ENCODE results near the gene ZNF215. TPM values are rescaled to one million over a fixed set of nuclear protein-coding genes. Genes with fewer than 3 reads are reported as not detected.
"Not testable (repeated sequence)": the region's sequence is repeated elsewhere in the genome, so short reads cannot be mapped to it uniquely, and the experiment has no call there.

ZNF215 gene
- total and polyA plus RNA-seq, 4 donors, result 0.26 to 3.9 (median 0.85) TPM

DNA sequence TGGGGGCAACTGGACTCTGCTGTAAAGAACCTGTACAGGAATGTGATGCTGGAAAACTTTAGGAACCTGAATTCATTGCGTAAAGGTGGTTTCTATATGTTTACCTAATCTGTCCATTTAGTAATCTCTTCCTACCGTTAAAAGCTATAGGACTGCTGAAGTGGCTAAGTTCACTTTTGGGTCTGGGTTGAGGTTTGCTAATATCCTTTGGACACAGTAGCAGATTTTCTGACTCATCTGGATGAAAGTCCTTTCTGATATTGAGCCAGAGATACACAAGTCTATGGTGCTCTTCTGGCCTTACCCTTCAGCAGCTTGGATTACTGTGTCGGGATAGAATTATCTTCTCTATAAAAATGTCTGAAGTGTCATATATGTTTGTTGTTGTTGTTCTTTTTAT is 16.9 kb downstream of the ZNF215 start:
- TF ChIP-seq, protein P1, sequence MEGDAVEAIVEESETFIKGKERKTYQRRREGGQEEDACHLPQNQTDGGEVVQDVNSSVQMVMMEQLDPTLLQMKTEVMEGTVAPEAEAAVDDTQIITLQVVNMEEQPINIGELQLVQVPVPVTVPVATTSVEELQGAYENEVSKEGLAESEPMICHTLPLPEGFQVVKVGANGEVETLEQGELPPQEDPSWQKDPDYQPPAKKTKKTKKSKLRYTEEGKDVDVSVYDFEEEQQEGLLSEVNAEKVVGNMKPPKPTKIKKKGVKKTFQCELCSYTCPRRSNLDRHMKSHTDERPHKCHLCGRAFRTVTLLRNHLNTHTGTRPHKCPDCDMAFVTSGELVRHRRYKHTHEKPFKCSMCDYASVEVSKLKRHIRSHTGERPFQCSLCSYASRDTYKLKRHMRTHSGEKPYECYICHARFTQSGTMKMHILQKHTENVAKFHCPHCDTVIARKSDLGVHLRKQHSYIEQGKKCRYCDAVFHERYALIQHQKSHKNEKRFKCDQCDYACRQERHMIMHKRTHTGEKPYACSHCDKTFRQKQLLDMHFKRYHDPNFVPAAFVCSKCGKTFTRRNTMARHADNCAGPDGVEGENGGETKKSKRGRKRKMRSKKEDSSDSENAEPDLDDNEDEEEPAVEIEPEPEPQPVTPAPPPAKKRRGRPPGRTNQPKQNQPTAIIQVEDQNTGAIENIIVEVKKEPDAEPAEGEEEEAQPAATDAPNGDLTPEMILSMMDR (IDR thresholded peaks at IDR 0.05; ENCODE audit: control extremely low read depth, extremely low read depth), result no peak
- Histone ChIP-seq H3K27ac (ENCODE audit: low read depth in 1 of 2, low read length in 1 of 2) (no peak overlapping the region), H3K4me1 (ENCODE audit: control insufficient read depth in 5 of 5, insufficient read depth in 5 of 5, low read length in 5 of 5) (no peaks in the 10 kb centered on the region), H3K4me3 (no peak overlapping the region), H3K9me3 (ENCODE audit: control insufficient read depth in 4 of 4, insufficient read depth in 3 of 4, low read length in 3 of 4) (no peaks in the 10 kb centered on the region), H3K9ac (ENCODE audit: insufficient read depth in 1 of 2, low read length in 2 of 2) (no peak overlapping the region), H3K27me3 (ENCODE audit: control insufficient read depth in 3 of 3, insufficient read depth in 3 of 3, low read length in 2 of 3) (no peaks in the 10 kb centered on the region), H3K36me3 (ENCODE audit: control insufficient read depth in 4 of 4, insufficient read depth in 4 of 4, low read length in 4 of 4) (no peaks in the 10 kb centered on the region)
- no peak for DNase-seq
- no peak for ATAC-seq (ENCODE audit: insufficient read depth, low FRiP score)
- WGBS, 2 donors, result 84 to 86% methylated on average over 3 of the region's 3 CpGs

GRCh38 chr11:6954248-6954647 is 28.0 kb downstream of the ZNF215 start:
- H3K36me3 ChIP-seq (ENCODE audit: control insufficient read depth in 4 of 4, insufficient read depth in 4 of 4, low read length in 4 of 4); H3K4me3 ChIP-seq; H3K9me3 ChIP-seq (ENCODE audit: control insufficient read depth in 4 of 4, insufficient read depth in 3 of 4, low read length in 3 of 4); DNase-seq; H3K4me1 ChIP-seq (ENCODE audit: control insufficient read depth in 5 of 5, insufficient read depth in 5 of 5, low read length in 5 of 5); H3K27ac ChIP-seq (ENCODE audit: low read depth in 1 of 2, low read length in 1 of 2); H3K9ac ChIP-seq (ENCODE audit: insufficient read depth in 1 of 2, low read length in 2 of 2); H3K27me3 ChIP-seq (ENCODE audit: control insufficient read depth in 3 of 3, insufficient read depth in 3 of 3, low read length in 2 of 3); ATAC-seq (ENCODE audit: insufficient read depth, low FRiP score): not testable (repeated sequence)
- WGBS, 2 donors, result 86 to 93% methylated on average over 9 to 10 of the region's 10 CpGs

DNA sequence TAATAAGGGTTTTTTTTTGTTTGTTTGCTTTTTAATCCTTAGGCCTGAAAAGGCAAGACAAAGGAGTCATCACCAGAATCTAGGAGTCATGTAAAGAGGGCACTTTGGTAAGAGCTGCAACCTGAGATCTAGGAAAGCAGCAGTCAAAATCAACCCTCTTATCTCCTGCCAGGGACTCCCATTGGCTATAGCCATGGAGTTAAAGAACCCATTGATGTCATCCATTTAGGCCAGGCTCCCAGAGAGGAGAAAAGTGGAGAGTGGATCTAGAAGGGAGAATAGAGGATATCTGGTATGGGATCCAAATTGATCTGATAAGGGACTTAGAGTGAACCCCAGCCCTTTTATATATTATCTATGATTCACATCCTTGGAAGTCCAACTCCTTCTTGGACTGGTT is 35.9 kb downstream of the ZNF215 start:
- TF ChIP-seq, protein P1 (IDR thresholded peaks at IDR 0.05; ENCODE audit: control extremely low read depth, extremely low read depth), result no peak
- no peaks in the 10 kb centered on the region for H3K4me1 ChIP-seq (ENCODE audit: control insufficient read depth in 5 of 5, insufficient read depth in 5 of 5, low read length in 5 of 5)
- no peaks in the 10 kb centered on the region for H3K36me3 ChIP-seq (ENCODE audit: control insufficient read depth in 4 of 4, insufficient read depth in 4 of 4, low read length in 4 of 4)
- no peaks in the 10 kb centered on the region for H3K27me3 ChIP-seq (ENCODE audit: control insufficient read depth in 3 of 3, insufficient read depth in 3 of 3, low read length in 2 of 3)
- no peak overlapping the region for H3K4me3 ChIP-seq
- no peak overlapping the region for H3K27ac ChIP-seq (ENCODE audit: low read depth in 1 of 2, low read length in 1 of 2)
- no peak overlapping the region for H3K9ac ChIP-seq (ENCODE audit: insufficient read depth in 1 of 2, low read length in 2 of 2)
- DNase-seq, result no peak
- no peak for ATAC-seq (ENCODE audit: insufficient read depth, low FRiP score)
- H3K9me3 ChIP-seq (ENCODE audit: control insufficient read depth in 4 of 4, insufficient read depth in 3 of 4, low read length in 3 of 4), result peaks cover 0 to 2% (median 0%) of the 10 kb centered on the region in 4 donors

DNA sequence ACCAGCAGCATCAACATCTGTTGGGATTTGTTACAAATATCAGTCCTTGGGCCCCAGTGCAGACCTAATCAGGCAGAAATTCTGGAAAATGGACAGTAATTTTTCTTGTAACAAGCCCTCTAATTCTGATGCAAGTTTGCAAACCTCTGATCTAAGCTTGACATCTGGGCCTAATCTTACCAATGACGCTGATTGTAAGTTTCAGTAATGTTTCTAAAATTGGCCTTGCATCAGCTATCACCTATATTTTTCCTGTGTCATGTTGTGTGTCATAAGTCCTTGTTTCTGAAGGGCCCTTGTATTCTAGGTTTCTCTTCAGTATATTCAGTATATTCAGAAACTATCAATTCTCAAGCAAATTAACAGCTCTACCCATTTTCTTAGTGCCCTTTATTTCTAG is 36.4 kb downstream of the ZNF215 start:
- Histone ChIP-seq H3K27me3 (ENCODE audit: control insufficient read depth in 3 of 3, insufficient read depth in 3 of 3, low read length in 2 of 3) (no peaks in the 10 kb centered on the region), H3K27ac (ENCODE audit: low read depth in 1 of 2, low read length in 1 of 2) (no peak overlapping the region), H3K36me3 (ENCODE audit: control insufficient read depth in 4 of 4, insufficient read depth in 4 of 4, low read length in 4 of 4) (no peaks in the 10 kb centered on the region), H3K9ac (ENCODE audit: insufficient read depth in 1 of 2, low read length in 2 of 2) (no peak overlapping the region), H3K4me1 (ENCODE audit: control insufficient read depth in 5 of 5, insufficient read depth in 5 of 5, low read length in 5 of 5) (no peaks in the 10 kb centered on the region), H3K9me3 (ENCODE audit: control insufficient read depth in 4 of 4, insufficient read depth in 3 of 4, low read length in 3 of 4) (peaks cover 0 to 2% (median 0%) of the 10 kb centered on the region in 4 donors), H3K4me3 (no peak overlapping the region)
- DNase-seq (no peak), ATAC-seq (ENCODE audit: insufficient read depth, low FRiP score) (no peak)
- TF ChIP-seq, protein P1 (IDR thresholded peaks at IDR 0.05; ENCODE audit: control extremely low read depth, extremely low read depth), result no peak
- WGBS, 2 donors, result 88 to 91% methylated on average over 1 of the region's 1 CpG
